Uterine smooth muscle cell (primary cell): ENCODE measurements around the gene CCDC88B. TPM values are rescaled to one million over a fixed set of nuclear protein-coding genes. Genes with fewer than 3 reads are reported as not detected.

Experiments
- total RNA-seq: library from RNA; depleted of rRNA; stranded (reverse); fragments of >200 nt; gene quantifications from 2 replicates; pipeline ENCODE4 v1.2.3, GENCODE V29; 2014

Gene CCDC88B
- 1.9 and 2.0 TPM in 2 replicates for total RNA-seq

GRCh38 chr11:64339754-64340408 lies at the start of gene CCDC88B:
Gene CCDC88B, plus strand, starts transcription at chr11:64340204. Its CDS starts 63 bp downstream, at chr11:64340267.

DNA sequence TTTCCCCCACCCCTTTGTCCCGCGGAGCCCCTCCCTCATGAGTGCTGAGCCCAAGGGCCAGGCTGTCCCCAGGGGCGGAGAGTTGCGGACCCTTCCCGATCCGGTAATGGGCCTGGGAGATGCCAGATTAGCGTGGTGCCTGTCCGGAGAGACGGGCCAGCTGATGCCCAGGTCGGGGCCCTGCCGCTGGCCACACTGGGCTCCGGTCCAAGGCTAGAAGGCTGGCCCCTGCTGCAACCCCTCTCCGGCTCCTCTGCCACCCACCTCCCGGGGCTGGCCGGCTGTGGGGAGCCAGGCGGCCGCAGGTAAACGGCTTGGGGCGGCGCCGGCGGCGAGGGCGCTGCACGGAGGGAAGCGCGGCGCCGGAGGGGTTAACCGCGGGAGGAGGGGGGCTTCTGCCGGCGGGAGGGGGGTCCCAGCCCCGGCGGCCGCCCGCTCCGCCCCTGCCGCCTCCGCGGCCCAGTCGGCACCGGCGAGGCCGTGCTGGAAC lies 48.7 kb upstream of the CCDC88B start, which contains the start of gene KCNK4:
Gene KCNK4 (plus strand): TSS at position 41 of the 490 bp plus-strand sequence. CDS start 1,717 bp downstream, outside the sequence.

GRCh38 chr11:64299847-64300648 lies 40.0 kb upstream of the CCDC88B start, which contains the start of gene CATSPERZ:
Gene CATSPERZ, plus strand, starts transcription at chr11:64300358. Its CDS starts 53 bp downstream, at chr11:64300411.

DNA sequence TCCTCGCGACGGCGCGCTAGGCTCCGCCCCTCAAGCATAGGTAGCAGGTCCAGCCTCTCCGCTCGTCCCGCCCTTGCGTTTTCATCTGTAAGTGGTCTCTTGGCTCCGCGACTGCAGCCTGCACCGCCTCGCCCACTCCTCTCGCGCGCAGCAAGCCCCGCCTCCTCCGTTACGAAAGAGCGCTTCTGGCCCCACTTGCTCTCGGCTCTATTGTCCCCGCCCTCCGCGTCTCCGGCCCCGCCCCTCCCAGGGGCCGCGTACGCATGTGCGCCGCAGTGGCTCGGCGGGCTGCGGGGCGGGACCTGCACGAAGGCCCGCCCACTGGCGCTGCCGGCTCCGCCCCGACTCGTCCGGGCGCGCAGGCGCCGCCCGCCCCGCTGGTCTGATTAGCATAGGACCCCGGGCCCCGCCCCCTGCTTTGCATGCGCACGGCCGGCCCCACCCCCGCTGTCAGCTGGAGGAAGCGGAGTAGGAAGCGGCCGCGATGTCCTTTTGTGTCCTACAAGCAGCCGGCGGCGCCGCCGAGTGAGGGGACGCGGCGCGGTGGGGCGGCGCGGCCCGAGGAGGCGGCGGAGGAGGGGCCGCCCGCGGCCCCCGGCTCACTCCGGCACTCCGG lies 34.8 kb upstream of the CCDC88B start, which contains the start of gene ESRRA:
Gene ESRRA (plus strand): TSS at position 450 of the 616 bp plus-strand sequence. CDS start 1,656 bp downstream, outside the sequence.

GRCh38 chr11:64317325-64317960 lies 22.6 kb upstream of the CCDC88B start, which contains the start of gene TRMT112:
Gene TRMT112, minus strand, starts transcription at chr11:64317559. Its CDS starts 33 bp downstream, at chr11:64317526.

GRCh38 chr11:64317961-64318765 lies 21.8 kb upstream of the CCDC88B start, which contains the start of gene PRDX5:
Gene PRDX5, plus strand, starts transcription at chr11:64318121. Its CDS starts 95 bp downstream, at chr11:64318216.

DNA sequence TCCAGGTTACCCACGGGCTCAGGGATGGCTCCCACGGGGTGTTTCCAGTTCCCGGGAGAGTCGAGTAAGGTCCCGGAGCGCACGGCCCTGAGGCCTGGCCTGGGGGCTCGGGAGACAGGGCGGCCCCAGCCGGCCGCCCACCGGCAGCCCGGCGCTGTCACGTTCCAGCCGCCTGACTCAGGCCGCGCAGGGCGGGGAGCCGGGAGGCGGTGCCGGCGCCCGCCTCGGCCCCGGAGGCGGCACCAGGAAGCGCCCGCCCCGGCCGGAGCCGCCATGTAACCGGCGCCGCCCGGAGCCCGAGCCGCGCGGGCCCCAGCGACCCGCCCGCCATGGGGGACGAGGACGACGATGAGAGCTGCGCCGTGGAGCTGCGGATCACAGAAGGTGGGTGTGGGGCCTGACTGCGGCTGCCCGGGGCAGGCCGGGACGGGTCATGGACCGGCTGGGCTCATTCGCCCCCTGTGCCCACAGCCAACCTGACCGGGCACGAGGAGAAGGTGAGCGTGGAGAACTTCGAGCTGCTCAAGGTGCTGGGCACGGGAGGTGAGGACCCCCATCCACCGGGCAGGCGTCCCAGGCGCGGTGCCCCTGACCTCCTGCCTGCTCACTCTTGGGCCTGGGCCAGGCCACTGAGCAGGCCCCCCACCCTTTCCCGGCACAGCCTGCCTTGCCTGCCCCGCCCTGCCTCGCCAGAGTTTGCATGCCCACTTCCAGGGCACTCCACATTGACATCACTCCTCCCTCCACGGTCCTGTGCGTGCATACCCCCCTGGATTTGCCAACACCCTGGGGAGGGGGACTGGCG lies 19.1 kb downstream of the CCDC88B start, which contains the start of gene RPS6KA4:
Gene RPS6KA4 (plus strand): TSS at position 256 of the 805 bp plus-strand sequence. CDS start 74 bp downstream, at position 330.

Other genes with a start within 250 kb of the CCDC88B start
- 9.3 and 20.5 TPM in 2 replicates for gene MACROD1, start 174.1 kb upstream of the CCDC88B start, total RNA-seq
- 141 and 237 TPM in 2 replicates for gene STIP1, start 154.0 kb upstream of the CCDC88B start, total RNA-seq
- 3.2 and 4.8 TPM in 2 replicates for gene FERMT3, start 133.5 kb upstream of the CCDC88B start, total RNA-seq
- gene TRPT1, start 114.0 kb upstream of the CCDC88B start, total RNA-seq, result 39.1 and 46.2 TPM in 2 replicates
- gene NUDT22, start 113.9 kb upstream of the CCDC88B start, total RNA-seq, result 63.5 and 71.4 TPM in 2 replicates
- 4.5 and 9.1 TPM in 2 replicates for gene DNAJC4, start 109.7 kb upstream of the CCDC88B start, total RNA-seq
- gene VEGFB, start 105.6 kb upstream of the CCDC88B start, total RNA-seq, result 21.9 and 38.9 TPM in 2 replicates
- gene FKBP2, start 99.1 kb upstream of the CCDC88B start, total RNA-seq, result 40.7 and 59.2 TPM in 2 replicates
- 296 and 414 TPM in 2 replicates for gene PPP1R14B, start 93.3 kb upstream of the CCDC88B start, total RNA-seq
- gene PLCB3, start 88.7 kb upstream of the CCDC88B start, total RNA-seq, result 55.2 and 56.8 TPM in 2 replicates
- gene BAD, start 55.5 kb upstream of the CCDC88B start, total RNA-seq, result 55.6 and 65.6 TPM in 2 replicates
- gene GPR137, start 54.4 kb upstream of the CCDC88B start, total RNA-seq, result 5.3 and 8.1 TPM in 2 replicates
- gene KCNK4, start 48.9 kb upstream of the CCDC88B start, total RNA-seq, result not detected in 2 replicates
- not detected in 2 replicates for gene CATSPERZ, start 39.8 kb upstream of the CCDC88B start, total RNA-seq
- 33.6 and 40.9 TPM in 2 replicates for gene ESRRA, start 34.7 kb upstream of the CCDC88B start, total RNA-seq
- 345 and 365 TPM in 2 replicates for gene TRMT112, start 22.6 kb upstream of the CCDC88B start, total RNA-seq
- 201 and 411 TPM in 2 replicates for gene PRDX5, start 22.1 kb upstream of the CCDC88B start, total RNA-seq
- gene RPS6KA4, start 19.0 kb downstream of the CCDC88B start, total RNA-seq, result 39.7 and 58.7 TPM in 2 replicates
- gene SLC22A11, start 215.7 kb downstream of the CCDC88B start, total RNA-seq, result not detected in 2 replicates